NAMALWA (cell line): Measurements from ENCODE around the gene GAA.
"Not testable (repeated sequence)": the region's sequence is repeated elsewhere in the genome, so short reads cannot be mapped to it uniquely, and the experiment has no call there.

Experiments used
- DNase-seq: peaks from one replicate; pipeline ENCODE4 v3.0.0-alpha.2; 2015; ENCODE audit warnings: low spot score

The GAA gene

GRCh38 chr17:80145076-80146075 is 44.0 kb downstream of the GAA start:
- DNase-seq, result no peak

GRCh38 chr17:80146121-80147034 is 45.0 kb downstream of the GAA start:
- peak; percentile 50 for DNase-seq

- peak; percentile 99 for DNase-seq
Measured at GRCh38 chr17:80147035-80147822, 45.8 kb downstream of the GAA start, which contains the start of gene EIF4A3. Gene EIF4A3, minus strand, starts transcription at chr17:80147128. Its CDS starts 167 bp downstream, at chr17:80146961.

- DNase-seq, result no peak
Measured at GRCh38 chr17:80151333-80151732, 50.0 kb downstream of the GAA start.

- DNase-seq, result no peak
Measured at GRCh38 chr17:80152081-80152702, 50.8 kb downstream of the GAA start.

GRCh38 chr17:80153004-80153403 is 51.6 kb downstream of the GAA start:
- DNase-seq, result peak; percentile 53

- no peak for DNase-seq
Measured at GRCh38 chr17:80154166-80154565, 52.8 kb downstream of the GAA start.

GRCh38 chr17:80155600-80155999 is 54.2 kb downstream of the GAA start:
- not testable (repeated sequence) for DNase-seq

- DNase-seq, result no peak
Measured at GRCh38 chr17:80158846-80159245, 57.5 kb downstream of the GAA start.

GRCh38 chr17:80160536-80160935 is 59.2 kb downstream of the GAA start:
- DNase-seq, result no peak

GRCh38 chr17:80163336-80163735 is 62.0 kb downstream of the GAA start:
- DNase-seq, result no peak

GRCh38 chr17:80164185-80164584 is 62.8 kb downstream of the GAA start:
- no peak for DNase-seq

- DNase-seq, result no peak
Measured at GRCh38 chr17:80166446-80166845, 65.1 kb downstream of the GAA start.

GRCh38 chr17:80168371-80168770 is 67.0 kb downstream of the GAA start:
- DNase-seq, result no peak

- DNase-seq, result no peak
Measured at GRCh38 chr17:80169107-80169506, 67.7 kb downstream of the GAA start.
